ENCODE measurements around the gene CLBA1.

Gene CLBA1

DNA sequence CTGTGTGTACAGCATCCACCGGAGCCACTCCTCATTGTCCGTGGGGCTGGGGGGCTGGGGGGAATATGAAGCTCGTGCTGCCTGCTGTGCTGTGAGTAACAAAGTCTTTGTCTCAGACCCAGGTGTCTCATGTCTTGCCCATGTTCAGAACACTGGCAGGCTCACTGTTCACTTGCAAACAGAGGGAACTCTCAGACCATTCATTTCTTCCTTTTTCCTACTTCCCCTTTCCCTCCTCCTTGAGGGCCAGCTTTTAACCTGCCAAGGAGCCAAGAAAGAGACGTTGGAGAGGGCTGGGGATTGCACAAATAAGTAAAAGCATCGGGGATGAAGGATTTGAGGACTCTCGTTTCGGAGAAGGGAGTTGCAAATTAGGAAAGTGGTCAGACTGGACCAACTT is 58.1 kb downstream of the CLBA1 start:
- no peak for DNase-seq (ENCODE audit: extremely low read depth in 1 of 2, low read depth in 1 of 2)
